GM10248 (cell line): ENCODE results near the gene SETD1B.

ENCODE experiments used
- CTCF ChIA-PET: fragments of 300-600 bp; sonication (Branson Sonifier 250); formaldehyde crosslinking; extraction: SDS; loops from one replicate; lab custom pipeline; 2021; ENCODE audit warnings: antibody characterized with exemption; lab: Yijun Ruan, JAX
- POLR2A ChIA-PET: fragments of 350-650 bp; sonication (Branson Sonifier 250); formaldehyde crosslinking; extraction: SDS; loops from one replicate; lab custom pipeline; 2020; ENCODE audit warnings: antibody characterized with exemption; lab: Yijun Ruan, JAX
- DNase-seq: peaks from one replicate; pipeline ENCODE4 v3.0.0; 2012; ENCODE audit errors: extremely low spot score
- CTCF ChIP-seq: IDR thresholded peaks from 2 replicates; pipeline ENCODE4 v1.5.1; 2012; ENCODE audit warnings: mild to moderate bottlenecking, low read depth; ENCODE audit errors: extremely low read depth, missing control alignments, control extremely low read depth

Gene SETD1B

GRCh38 chr12:121825041-121825523, 21.3 kb downstream of the SETD1B start:
- DNase-seq, result no peak
- no peak for TF ChIP-seq CTCF
- ChIA-PET POLR2A (interaction anchor here (0.5 to 0.7 kb wide), 3 partner anchors 26 to 953 kb away, joined by 3 to 5 read pairs (median 5); no protein-coding TSS in a partner anchor), CTCF (interaction anchor here (7.1 kb wide), 1 partner anchor 14 kb away, joined by 66 read pairs; no protein-coding TSS in a partner anchor)

- ChIA-PET POLR2A (interaction anchor here (0.5 kb wide), 1 partner anchor 255 kb away, joined by 5 read pairs; no protein-coding TSS in a partner anchor), CTCF (interaction anchor here (0.7 to 7.1 kb wide), 5 partner anchors 12 to 62 kb away, joined by 3 to 66 read pairs (median 16); partner anchors contain the start of gene PSMD9)
- DNase-seq, result no peak
- no peak for TF ChIP-seq CTCF
These were observed 22.7 kb downstream of the SETD1B start for GRCh38 chr12:121826318-121827150.

GRCh38 chr12:121827351-121828099, 23.7 kb downstream of the SETD1B start:
- CTCF ChIA-PET, result interaction anchor here (1.0 to 7.1 kb wide), 4 partner anchors 11 to 33 kb away, joined by 5 to 66 read pairs (median 18); no protein-coding TSS in a partner anchor
- TF ChIP-seq CTCF, result no peak
- POLR2A ChIA-PET, result interaction anchor here (0.6 kb wide), 1 partner anchor 316 kb away, joined by 8 read pairs; no protein-coding TSS in a partner anchor
- DNase-seq, result no peak

- POLR2A ChIA-PET, result no interaction called here
- no peak for TF ChIP-seq CTCF
- CTCF ChIA-PET, result interaction anchor here (1.0 to 7.1 kb wide), 4 partner anchors 10 to 34 kb away, joined by 5 to 66 read pairs (median 18); no protein-coding TSS in a partner anchor
- DNase-seq, result no peak
These were observed 24.5 kb downstream of the SETD1B start for GRCh38 chr12:121828306-121828705.

GRCh38 chr12:121828826-121829225, 25.0 kb downstream of the SETD1B start:
- no peak for TF ChIP-seq CTCF
- DNase-seq, result no peak
- ChIA-PET CTCF (interaction anchor here (3.1 to 7.1 kb wide), 3 partner anchors 10 to 34 kb away, joined by 16 to 66 read pairs (median 19); no protein-coding TSS in a partner anchor), POLR2A (no interaction called here)
